Measurements from ENCODE around the gene SCN3B. TPM values are rescaled to one million over a fixed set of nuclear protein-coding genes. Genes with fewer than 3 reads are reported as not detected.

The SCN3B gene
- total and polyA plus RNA-seq, 7 donors: 11.1 to 69.0 (median 21.7) TPM

DNA sequence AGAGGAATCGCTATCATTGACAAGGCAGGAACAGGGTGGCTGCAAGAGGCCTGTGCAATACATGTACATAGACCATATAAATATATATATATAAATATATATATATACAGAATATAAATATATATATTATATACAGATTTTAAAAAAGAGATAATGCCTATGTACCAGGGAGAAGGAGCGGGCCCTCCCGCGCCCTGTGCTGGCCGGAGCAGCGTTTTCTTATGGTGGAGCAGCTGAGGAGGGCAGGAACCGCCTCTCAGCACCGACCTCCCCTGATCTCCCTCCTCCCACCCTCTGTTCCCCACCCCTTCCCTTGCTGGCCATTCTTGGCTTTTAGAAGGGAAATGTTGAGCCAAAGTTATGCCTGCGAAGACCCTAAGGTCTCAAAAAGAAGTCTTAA lies 31.8 kb downstream of the SCN3B start:
- no peaks in the 10 kb centered on the region for H3K9me3 ChIP-seq
- H3K4me3 ChIP-seq: no peak overlapping the region
- DNase-seq: no peak
- intact Hi-C loops (cut with DNase I): no loop called here
- ATAC-seq: no peak
- H3K27me3 ChIP-seq (ENCODE audit: insufficient read depth in 3 of 3, low read length in 2 of 3): no peaks in the 10 kb centered on the region
- H3K27ac ChIP-seq: no peak overlapping the region
- 91 to 98% (median 95%) methylated on average over 9 of the region's 9 CpGs for WGBS, 3 donors
- H3K36me3 ChIP-seq (ENCODE audit: insufficient read depth in 1 of 2, low read depth in 1 of 2): peaks cover 0 to 14% of the 10 kb centered on the region in 2 donors
- H3K4me1 ChIP-seq: no peaks in the 10 kb centered on the region
- TF ChIP-seq CTCF (IDR thresholded peaks at IDR 0.05): no peak

GRCh38 chr11:123616505-123617198 lies 37.8 kb downstream of the SCN3B start:
- peak; percentile 67 to 84 for DNase-seq
- intact Hi-C loops (cut with DNase I): no loop called here
- Histone ChIP-seq H3K4me1 (peaks cover 7% of the 10 kb centered on the region), H3K9me3 (no peaks in the 10 kb centered on the region), H3K27ac (peak overlapping the region; percentile 56), H3K4me3 (no peak overlapping the region), H3K27me3 (ENCODE audit: insufficient read depth in 3 of 3, low read length in 2 of 3) (no peaks in the 10 kb centered on the region), H3K36me3 (ENCODE audit: insufficient read depth in 1 of 2, low read depth in 1 of 2) (peaks cover 0 to 30% of the 10 kb centered on the region in 2 donors)
- 41 to 58% (median 49%) methylated on average over 11 of the region's 11 CpGs for WGBS, 3 donors
- ATAC-seq: peak; percentile 99 to 100 (median 100)
- no peak for TF ChIP-seq CTCF (IDR thresholded peaks at IDR 0.05)

GRCh38 chr11:123611698-123612097 lies 42.7 kb downstream of the SCN3B start:
- TF ChIP-seq CTCF (IDR thresholded peaks at IDR 0.05): no peak
- WGBS, 3 donors: 90 to 96% (median 92%) methylated on average over 4 of the region's 4 CpGs

DNA sequence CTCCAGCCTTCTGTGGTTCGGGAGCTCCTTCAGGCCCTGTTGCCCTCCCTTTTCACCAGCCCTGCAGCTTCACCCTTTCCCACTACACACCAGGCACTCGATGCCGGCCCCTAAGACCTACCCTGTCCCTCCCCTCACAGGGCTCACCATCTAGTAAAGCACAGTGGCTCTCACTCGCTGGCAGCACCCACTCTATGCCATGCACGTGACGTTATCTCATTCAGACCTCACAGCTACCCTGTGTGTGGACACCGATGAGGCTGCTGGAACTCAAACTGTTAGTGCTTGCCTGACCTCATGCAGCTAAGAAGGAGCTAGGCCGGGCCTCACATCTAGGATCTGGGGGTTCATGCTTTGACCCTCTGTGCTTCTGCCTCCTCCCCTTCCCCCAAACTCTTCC lies 45.5 kb downstream of the SCN3B start:
- DNase-seq: no peak
- H3K27ac ChIP-seq: no peak overlapping the region
- H3K4me3 ChIP-seq: no peak overlapping the region
- 91 to 94% (median 94%) methylated on average over 8 of the region's 8 CpGs for WGBS, 3 donors
- peaks cover 0 to 58% of the 10 kb centered on the region in 2 donors for H3K36me3 ChIP-seq (ENCODE audit: insufficient read depth in 1 of 2, low read depth in 1 of 2)
- TF ChIP-seq CTCF (IDR thresholded peaks at IDR 0.05): no peak
- intact Hi-C loops (cut with DNase I): no loop called here
- no peak for ATAC-seq
- H3K9me3 ChIP-seq: no peaks in the 10 kb centered on the region
- H3K4me1 ChIP-seq: no peaks in the 10 kb centered on the region
- no peaks in the 10 kb centered on the region for H3K27me3 ChIP-seq (ENCODE audit: insufficient read depth in 3 of 3, low read length in 2 of 3)

More at GRCh38 chr11:123611698-123612097, 42.7 kb downstream of the SCN3B start:
- Histone ChIP-seq H3K36me3 (ENCODE audit: insufficient read depth in 1 of 2, low read depth in 1 of 2) (peaks cover 0 to 43% of the 10 kb centered on the region in 2 donors), H3K9me3 (no peaks in the 10 kb centered on the region), H3K27ac (no peak overlapping the region), H3K27me3 (ENCODE audit: insufficient read depth in 3 of 3, low read length in 2 of 3) (no peaks in the 10 kb centered on the region), H3K4me3 (no peak overlapping the region), H3K4me1 (peaks cover 4% of the 10 kb centered on the region)
- intact Hi-C loops (cut with DNase I): no loop called here
- DNase-seq: no peak
- no peak for ATAC-seq

DNA sequence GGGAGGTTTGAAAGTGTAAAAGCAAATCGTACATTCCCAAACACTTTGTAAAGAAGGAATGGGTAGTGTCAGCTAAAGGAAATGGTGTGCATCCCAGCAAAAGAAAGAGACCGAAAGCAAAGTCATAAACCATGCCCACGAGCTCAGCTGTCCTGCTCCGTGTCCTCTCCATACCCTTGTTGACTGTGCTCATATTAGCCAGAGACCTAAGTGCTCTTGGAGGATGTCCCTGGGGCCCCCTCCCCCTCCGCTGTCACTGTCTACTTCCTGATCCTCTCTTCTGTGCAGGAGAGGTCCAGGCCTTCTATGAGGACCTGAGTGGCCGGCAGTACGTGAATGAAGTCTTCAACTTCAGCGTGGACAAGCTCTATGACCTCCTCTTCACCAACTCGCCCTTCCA lies 46.1 kb downstream of the SCN3B start:
- Histone ChIP-seq H3K4me1 (no peaks in the 10 kb centered on the region), H3K9me3 (no peaks in the 10 kb centered on the region), H3K27me3 (ENCODE audit: insufficient read depth in 3 of 3, low read length in 2 of 3) (no peaks in the 10 kb centered on the region), H3K4me3 (no peak overlapping the region), H3K36me3 (ENCODE audit: insufficient read depth in 1 of 2, low read depth in 1 of 2) (peaks cover 0 to 56% of the 10 kb centered on the region in 2 donors), H3K27ac (no peak overlapping the region)
- DNase-seq (no peak), ATAC-seq (no peak)
- no peak for TF ChIP-seq CTCF (IDR thresholded peaks at IDR 0.05)
- 84 to 88% (median 87%) methylated on average over 9 of the region's 9 CpGs for WGBS, 3 donors
- intact Hi-C loops (cut with DNase I): no loop called here

Measured in psoas muscle (tissue), 8 donors.